ENCODE data around the gene CEACAM20.

CEACAM20 gene

DNA sequence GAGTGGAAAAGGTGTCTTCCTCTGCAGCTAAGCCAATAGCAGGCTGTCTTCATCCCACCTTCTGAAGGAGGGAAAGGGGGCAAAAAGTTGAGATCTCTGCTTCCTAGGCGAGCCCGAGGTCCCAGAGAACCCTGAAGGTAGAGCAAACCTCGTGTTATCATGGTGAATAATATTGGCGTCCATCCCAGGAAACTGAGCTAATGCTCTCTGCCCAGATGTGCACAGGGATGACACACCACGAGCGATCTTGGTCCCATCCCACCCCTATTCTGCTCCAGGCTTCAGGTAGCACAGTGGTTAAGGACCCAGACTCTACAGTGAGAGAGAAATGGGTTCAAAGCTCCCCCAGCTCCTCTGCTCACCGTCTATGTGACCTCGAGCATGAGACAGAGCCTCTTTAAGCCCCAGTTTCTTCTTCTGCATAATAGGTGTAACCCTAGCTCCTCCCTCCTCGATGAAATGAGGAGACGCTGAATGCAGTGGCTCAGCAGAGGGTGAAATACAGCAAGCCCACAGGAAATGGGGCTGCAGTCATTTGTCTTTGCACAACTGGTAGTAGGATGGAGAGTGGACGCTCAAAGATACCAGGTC is 9.9 kb upstream of the CEACAM20 start:
- no peak for TF ChIP-seq SIN3A (IDR thresholded peaks at IDR 0.05; ENCODE audit: borderline replicate concordance, insufficient read depth, low read length)
- TF ChIP-seq TAF1 (IDR thresholded peaks at IDR 0.05; ENCODE audit: borderline replicate concordance, insufficient read depth, low read length), result no peak
- TF ChIP-seq FOXP2 (optimal IDR thresholded peaks at IDR 0.05; ENCODE audit: borderline replicate concordance, extremely low read depth, extremely low read length, insufficient read depth), result no peak
- no peak for TF ChIP-seq POLR2AphosphoS5 (IDR thresholded peaks at IDR 0.05; ENCODE audit: low read depth, low read length)
- TF ChIP-seq, protein P1, sequence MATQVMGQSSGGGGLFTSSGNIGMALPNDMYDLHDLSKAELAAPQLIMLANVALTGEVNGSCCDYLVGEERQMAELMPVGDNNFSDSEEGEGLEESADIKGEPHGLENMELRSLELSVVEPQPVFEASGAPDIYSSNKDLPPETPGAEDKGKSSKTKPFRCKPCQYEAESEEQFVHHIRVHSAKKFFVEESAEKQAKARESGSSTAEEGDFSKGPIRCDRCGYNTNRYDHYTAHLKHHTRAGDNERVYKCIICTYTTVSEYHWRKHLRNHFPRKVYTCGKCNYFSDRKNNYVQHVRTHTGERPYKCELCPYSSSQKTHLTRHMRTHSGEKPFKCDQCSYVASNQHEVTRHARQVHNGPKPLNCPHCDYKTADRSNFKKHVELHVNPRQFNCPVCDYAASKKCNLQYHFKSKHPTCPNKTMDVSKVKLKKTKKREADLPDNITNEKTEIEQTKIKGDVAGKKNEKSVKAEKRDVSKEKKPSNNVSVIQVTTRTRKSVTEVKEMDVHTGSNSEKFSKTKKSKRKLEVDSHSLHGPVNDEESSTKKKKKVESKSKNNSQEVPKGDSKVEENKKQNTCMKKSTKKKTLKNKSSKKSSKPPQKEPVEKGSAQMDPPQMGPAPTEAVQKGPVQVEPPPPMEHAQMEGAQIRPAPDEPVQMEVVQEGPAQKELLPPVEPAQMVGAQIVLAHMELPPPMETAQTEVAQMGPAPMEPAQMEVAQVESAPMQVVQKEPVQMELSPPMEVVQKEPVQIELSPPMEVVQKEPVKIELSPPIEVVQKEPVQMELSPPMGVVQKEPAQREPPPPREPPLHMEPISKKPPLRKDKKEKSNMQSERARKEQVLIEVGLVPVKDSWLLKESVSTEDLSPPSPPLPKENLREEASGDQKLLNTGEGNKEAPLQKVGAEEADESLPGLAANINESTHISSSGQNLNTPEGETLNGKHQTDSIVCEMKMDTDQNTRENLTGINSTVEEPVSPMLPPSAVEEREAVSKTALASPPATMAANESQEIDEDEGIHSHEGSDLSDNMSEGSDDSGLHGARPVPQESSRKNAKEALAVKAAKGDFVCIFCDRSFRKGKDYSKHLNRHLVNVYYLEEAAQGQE (IDR thresholded peaks at IDR 0.05; ENCODE audit: insufficient read depth in 1 of 2, low read depth in 2 of 2, low read length in 2 of 2), result no peak

DNA sequence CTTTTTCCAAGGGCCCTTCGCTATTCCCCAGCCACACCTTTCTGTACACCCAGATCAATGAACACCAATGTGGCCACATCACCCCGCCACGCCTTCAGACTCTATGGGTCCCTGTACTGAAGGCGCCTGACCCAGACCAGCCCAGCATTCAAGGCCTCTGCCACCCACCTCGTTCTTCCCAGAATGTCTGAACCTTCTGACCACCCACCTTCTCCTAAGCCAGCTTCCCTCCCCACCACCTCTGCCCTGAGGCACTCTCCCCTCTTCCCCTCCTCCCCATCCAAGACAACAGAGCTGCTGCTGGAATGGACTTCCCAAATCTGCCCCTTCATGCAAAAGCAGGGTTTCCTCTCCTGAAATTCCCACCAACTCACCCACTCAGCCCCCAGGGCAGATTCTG is 3.3 kb upstream of the CEACAM20 start:
- no peak for TF ChIP-seq TAF1 (IDR thresholded peaks at IDR 0.05; ENCODE audit: borderline replicate concordance, insufficient read depth, low read length)
- TF ChIP-seq, protein P1 (IDR thresholded peaks at IDR 0.05; ENCODE audit: insufficient read depth in 1 of 2, low read depth in 2 of 2, low read length in 2 of 2), result no peak
- no peak for TF ChIP-seq FOXP2 (optimal IDR thresholded peaks at IDR 0.05; ENCODE audit: borderline replicate concordance, extremely low read depth, extremely low read length, insufficient read depth)
- TF ChIP-seq POLR2AphosphoS5 (IDR thresholded peaks at IDR 0.05; ENCODE audit: low read depth, low read length), result no peak
- no peak for TF ChIP-seq SIN3A (IDR thresholded peaks at IDR 0.05; ENCODE audit: borderline replicate concordance, insufficient read depth, low read length)

DNA sequence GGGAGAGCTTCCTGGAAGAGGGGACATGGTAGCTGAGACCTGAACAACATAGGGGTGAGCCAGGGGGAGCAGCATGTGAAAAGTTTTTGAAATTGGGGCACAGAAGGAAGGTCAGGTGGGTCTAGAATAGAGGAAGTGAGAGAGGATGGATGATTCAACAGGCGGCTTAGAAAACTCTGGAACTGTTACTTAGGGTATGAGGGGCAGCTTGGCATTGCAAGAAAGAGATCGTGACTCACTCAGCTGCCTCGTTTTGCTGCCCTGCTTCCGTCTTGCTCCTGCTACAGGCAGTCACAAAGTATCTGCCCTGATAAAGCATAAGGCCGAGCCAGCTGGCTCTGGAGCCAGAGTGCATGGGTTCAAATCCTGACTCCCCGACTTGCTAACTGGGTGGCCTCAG is 1.3 kb upstream of the CEACAM20 start:
- TF ChIP-seq TAF1 (IDR thresholded peaks at IDR 0.05; ENCODE audit: borderline replicate concordance, insufficient read depth, low read length), result no peak
- no peak for TF ChIP-seq SIN3A (IDR thresholded peaks at IDR 0.05; ENCODE audit: borderline replicate concordance, insufficient read depth, low read length)
- no peak for TF ChIP-seq POLR2AphosphoS5 (IDR thresholded peaks at IDR 0.05; ENCODE audit: low read depth, low read length)
- TF ChIP-seq FOXP2 (optimal IDR thresholded peaks at IDR 0.05; ENCODE audit: borderline replicate concordance, extremely low read depth, extremely low read length, insufficient read depth), result no peak

DNA sequence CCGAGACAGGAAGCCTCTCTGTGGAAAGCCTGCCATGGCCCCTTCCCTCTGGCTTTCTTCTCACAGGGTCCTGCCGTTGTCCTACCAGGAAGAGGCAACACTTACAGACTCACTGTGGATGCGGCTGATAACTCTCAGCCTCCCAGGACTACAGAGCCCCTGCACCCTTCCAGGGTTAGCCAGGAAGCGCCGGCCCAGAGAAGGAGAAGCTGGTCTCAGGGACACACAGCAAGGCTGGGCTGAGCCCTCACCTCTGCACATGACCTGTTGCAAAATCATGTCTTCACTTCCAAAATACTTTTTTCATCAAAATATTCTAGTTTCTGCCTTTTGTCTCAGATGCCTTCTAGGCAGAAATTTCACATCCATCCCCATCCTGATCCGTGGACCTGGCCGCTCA is 1.9 kb downstream of the CEACAM20 start:
- TF ChIP-seq SIN3A (IDR thresholded peaks at IDR 0.05; ENCODE audit: borderline replicate concordance, insufficient read depth, low read length) (no peak), TAF1 (IDR thresholded peaks at IDR 0.05; ENCODE audit: borderline replicate concordance, insufficient read depth, low read length) (no peak), FOXP2 (optimal IDR thresholded peaks at IDR 0.05; ENCODE audit: borderline replicate concordance, extremely low read depth, extremely low read length, insufficient read depth) (no peak), POLR2AphosphoS5 (IDR thresholded peaks at IDR 0.05; ENCODE audit: low read depth, low read length) (no peak)
- TF ChIP-seq, protein P1 (IDR thresholded peaks at IDR 0.05; ENCODE audit: insufficient read depth in 1 of 2, low read depth in 2 of 2, low read length in 2 of 2), result no peak

DNA sequence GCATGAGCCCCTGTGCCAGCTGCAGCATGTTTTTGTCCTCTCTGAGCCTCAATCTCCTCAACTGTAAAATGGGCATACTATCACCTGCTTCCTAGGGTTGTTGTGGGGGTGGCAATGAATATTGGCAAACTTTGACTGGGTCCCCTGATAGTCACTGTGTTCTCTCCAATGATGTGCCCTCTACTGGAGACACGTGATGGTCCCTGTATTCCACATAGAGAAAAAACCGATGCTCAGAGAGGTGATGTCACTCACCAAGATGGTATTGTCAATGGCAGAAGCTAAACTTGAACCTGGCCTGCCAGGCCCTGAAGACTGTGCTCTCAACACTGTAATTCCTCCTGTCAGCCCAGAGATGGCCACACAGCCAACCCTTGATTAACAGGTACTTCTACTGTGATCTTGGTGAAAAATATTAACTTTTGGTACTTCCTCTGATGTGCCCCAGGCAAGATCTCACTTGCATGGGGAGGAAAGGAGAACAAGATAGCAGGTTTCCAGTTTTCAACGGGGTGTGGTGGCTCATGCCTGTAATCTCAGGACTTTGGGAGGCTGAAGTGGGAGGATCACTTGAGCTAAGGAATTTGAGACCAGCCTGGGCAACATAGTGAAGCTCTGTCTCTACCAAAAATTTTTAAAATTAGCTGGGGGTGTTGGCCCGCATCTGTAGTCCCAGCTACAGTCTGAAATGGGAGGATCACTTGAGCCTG is 3.6 kb downstream of the CEACAM20 start:
- TF ChIP-seq SIN3A (IDR thresholded peaks at IDR 0.05; ENCODE audit: borderline replicate concordance, insufficient read depth, low read length) (no peak), FOXP2 (optimal IDR thresholded peaks at IDR 0.05; ENCODE audit: borderline replicate concordance, extremely low read depth, extremely low read length, insufficient read depth) (no peak), TAF1 (IDR thresholded peaks at IDR 0.05; ENCODE audit: borderline replicate concordance, insufficient read depth, low read length) (no peak), POLR2AphosphoS5 (IDR thresholded peaks at IDR 0.05; ENCODE audit: low read depth, low read length) (no peak)
- TF ChIP-seq, protein P1 (IDR thresholded peaks at IDR 0.05; ENCODE audit: insufficient read depth in 1 of 2, low read depth in 2 of 2, low read length in 2 of 2), result no peak
